Subcutaneous preadipocyte (primary cell): Measurements from ENCODE around the gene PHOX2B. TPM values are rescaled to one million over a fixed set of nuclear protein-coding genes. Genes with fewer than 3 reads are reported as not detected.

Experiments used
- small RNA-seq: library from RNA; depleted of rRNA; stranded (forward); fragments of <200 nt; gene quantifications from one replicate; pipeline ENCODE3, GENCODE V24; 2012
- total RNA-seq: library from RNA; depleted of rRNA; stranded (reverse); fragments of >200 nt; gene quantifications from 2 replicates; pipeline ENCODE4 v1.2.3, GENCODE V29; 2012

The PHOX2B gene
- not detected in 2 replicates for total RNA-seq

DNA sequence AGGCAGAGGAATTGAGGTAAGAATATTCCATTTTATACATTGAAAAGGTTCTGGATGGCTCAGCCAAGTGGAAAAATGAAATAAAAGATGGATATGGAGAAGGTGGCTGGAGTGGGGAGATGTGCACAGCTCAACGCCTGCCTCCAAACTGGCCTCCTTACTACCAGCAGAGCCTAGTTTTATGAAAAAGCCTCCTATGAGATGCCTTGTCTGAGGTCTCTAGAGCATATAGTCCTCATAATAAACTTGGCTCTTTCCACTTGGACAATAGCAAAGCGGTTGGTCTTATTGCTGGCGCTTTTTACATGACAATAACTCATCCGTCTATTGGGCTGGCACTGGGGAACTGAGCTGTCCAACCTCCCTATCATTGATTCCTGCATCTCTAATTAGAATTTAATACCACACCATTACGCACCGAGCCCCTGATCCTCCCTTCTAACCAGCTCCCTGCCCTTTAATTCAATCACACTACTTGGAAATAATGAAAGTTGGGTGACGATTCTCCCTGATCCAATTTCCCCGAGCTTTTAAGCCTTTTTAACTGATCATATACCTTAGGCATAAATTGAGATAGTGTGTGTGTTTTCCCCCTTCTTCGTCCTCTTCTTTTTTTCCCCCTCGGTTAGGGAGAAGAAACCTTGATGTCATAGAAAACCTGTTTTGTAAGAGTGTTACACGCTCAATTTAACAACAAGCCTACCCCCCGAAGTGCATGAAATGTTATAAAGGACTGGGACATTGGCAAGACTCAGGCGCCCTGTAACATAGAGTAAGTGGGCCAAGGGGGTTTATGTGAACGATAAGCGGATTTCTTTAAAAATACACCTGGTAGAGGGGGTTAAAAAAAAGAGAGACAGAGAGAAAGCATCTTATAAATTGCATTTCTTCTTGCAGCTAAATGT, at the start of gene PHOX2B:
TSS of gene PHOX2B (minus strand) at position 155 of the 905 bp plus-strand sequence. CDS start at position 40, 115 bp downstream.

Small RNA genes lying within 50 kb of the gene (small RNA-seq; reads per million reads assigned to genes)
- not detected for gene RNU1-49P

Other genes with a start within 250 kb of the PHOX2B start
- gene LIMCH1, start 210.6 kb downstream of the PHOX2B start, total RNA-seq: 0.39 and 0.73 TPM in 2 replicates
- gene TMEM33, start 186.7 kb upstream of the PHOX2B start, total RNA-seq: 52.5 and 76.6 TPM in 2 replicates
- gene DCAF4L1, start 233.0 kb upstream of the PHOX2B start, total RNA-seq: under 0.01 and 0.20 TPM in 2 replicates
- gene SLC30A9, start 241.8 kb upstream of the PHOX2B start, total RNA-seq: 53.3 and 64.9 TPM in 2 replicates